Adipose tissue (tissue), 3 donors: ENCODE measurements around the gene B9D1. TPM values are rescaled to one million over a fixed set of nuclear protein-coding genes. Genes with fewer than 3 reads are reported as not detected.
"Not testable (repeated sequence)": the region's sequence is repeated elsewhere in the genome, so short reads cannot be mapped to it uniquely, and the experiment has no call there.

ENCODE experiments used
- H3K27ac ChIP-seq: one replicate; pipeline ENCODE4 v1.5.1; 2013; ENCODE audit warnings: low read depth, low read length
- WGBS, 3 donors: extraction: QIAGEN DNeasy Blood & Tissue Kit; methylation state at CpG; one replicate each; pipeline ENCODE4 v1.1.7; 2013; 5-methylcytosine and 5-hydroxymethylcytosine counted together
- polyA plus RNA-seq, 3 donors: library from polyadenylated mRNA; stranded (reverse); fragments of 200-250 nt; gene quantifications; one replicate each; pipeline ENCODE4 v1.2.3, GENCODE V29; 2013
- donor health status: healthy with polysubstance abuse.
- donor health status: Bipolar disorder and iron deficiency.
- donor health status: healthy.

The B9D1 gene
- polyA plus RNA-seq, 3 donors = 8.1 to 10.6 (median 8.8) TPM

DNA sequence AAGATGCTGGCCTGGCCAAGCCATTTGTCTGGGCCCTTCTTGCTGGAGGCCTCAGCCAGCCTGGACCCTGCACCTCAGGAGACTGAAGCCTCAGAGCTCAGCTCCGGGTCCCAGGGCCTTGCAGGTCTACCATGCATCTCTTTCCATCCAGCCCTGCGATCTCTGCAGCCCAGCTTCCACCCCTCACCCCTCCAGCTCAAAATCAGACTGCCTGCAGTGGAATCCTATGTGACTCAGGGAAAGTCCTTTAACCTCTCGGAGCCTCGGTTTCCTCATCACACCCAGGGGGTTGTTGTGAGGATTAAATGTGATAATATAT, 2.9 kb upstream of the B9D1 start:
- 83 to 91% (median 90%) methylated on average over 4 of the region's 4 CpGs for WGBS, 3 donors
- H3K27ac ChIP-seq = no peak overlapping the region

DNA sequence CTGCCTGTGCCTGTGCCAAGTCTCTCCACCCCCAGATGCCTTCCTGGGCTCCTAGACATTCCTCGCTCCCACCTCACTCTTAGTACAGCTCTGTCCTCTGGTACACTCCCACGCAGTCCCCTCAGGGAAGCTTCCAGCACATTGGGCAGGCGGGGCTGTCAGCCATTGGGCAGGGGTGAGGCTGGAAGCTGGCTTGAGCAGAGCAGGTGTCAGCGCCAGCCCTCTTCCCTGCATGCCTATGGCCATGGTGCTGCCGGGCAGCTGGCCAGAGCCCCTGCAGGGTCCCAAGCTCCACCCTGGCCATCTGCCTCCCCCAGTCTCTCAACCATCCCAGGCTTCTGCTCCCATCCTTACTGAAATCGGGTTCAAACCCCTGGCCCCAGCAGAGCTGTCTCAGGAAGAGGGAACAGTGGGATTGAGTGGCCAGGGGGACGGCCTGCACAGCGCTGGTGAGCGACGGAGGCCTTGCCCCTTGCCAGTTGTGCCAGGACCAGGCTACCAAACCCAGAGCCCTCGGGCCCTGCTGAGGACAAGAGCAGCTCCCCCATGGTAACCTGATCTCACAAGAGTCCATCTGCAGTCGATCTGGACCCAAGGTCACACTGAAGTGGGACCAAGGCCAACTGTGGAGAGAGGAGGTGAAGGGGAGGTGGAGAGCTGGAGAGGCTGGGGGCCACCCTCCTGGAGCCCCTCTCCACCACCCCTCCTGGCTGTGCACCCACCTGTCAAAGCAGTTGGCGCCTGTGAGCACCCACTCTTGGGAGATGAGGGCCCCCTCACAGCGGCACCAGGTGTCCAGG, 2.4 kb upstream of the B9D1 start:
- WGBS, 3 donors = 69 to 88% (median 85%) methylated on average over 14 of the region's 14 CpGs
- no peak overlapping the region for H3K27ac ChIP-seq

DNA sequence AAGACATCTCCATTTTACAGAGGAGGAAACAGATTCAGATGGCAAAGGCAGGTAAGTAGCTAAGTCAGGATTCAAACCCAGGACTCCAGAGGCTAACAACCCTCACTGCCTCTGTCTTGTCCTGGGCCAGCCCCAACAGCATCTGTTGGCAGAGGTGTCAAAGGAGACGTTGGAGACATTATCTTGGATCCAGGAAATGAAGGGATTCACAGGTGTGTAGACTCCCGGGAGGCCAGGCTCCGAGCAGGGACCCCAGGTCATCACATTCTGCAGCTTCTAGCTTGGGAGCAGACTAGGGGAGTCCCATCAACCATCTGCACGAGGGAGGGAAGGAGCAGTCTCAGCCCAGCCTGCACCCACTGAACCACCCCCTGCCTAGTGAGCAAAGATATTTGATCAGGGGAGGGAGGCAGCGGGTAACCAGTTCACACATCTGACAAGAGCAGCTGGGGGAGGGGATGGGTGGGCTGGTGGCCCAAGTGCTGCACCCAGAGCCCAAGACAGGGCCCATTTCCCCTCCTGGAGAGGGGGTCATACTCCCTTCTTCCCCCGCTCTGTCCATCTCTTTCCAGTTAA, 1.0 kb upstream of the B9D1 start:
- 57 to 60% (median 57%) methylated on average over 6 of the region's 6 CpGs for WGBS, 3 donors
- H3K27ac ChIP-seq = no peak overlapping the region

DNA sequence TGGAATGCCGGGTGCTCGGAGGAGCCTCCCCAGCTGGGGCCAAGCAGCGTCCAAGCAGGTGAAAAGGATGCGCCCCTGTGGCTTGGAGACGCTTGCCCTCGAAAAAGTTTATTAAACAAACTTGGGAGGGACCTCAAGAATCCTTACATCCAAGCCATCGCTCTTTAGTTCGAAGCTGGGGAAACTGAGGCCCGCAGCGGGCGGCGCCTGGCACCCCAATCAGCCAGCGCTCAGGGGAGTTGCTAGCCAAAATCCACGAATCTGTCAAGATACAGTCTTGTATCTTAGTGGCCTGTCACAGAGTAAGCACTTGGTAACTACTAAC, 553 bp upstream of the B9D1 start:
- WGBS, 3 donors = 20 to 32% (median 30%) methylated on average over 14 of the region's 14 CpGs
- no peak overlapping the region for H3K27ac ChIP-seq

DNA sequence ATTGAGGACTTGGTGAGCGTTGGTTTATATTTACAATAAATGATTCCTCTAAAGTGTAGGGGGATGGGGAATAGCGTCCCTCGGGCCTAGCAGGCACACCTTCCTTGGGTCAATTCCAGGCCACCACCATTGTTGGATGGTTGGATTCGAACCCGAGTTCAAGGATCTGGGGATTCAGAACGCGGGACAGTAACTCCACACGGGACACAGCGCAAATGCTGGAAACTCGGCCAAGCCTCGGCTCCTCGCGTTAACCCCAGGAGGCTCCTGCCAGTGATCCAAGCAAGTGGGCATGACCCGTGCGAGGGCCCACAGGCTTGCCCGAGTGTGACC, 613 bp downstream of the B9D1 start:
- WGBS, 3 donors = 14 to 23% (median 20%) methylated on average over 16 of the region's 16 CpGs
- H3K27ac ChIP-seq = no peak overlapping the region

DNA sequence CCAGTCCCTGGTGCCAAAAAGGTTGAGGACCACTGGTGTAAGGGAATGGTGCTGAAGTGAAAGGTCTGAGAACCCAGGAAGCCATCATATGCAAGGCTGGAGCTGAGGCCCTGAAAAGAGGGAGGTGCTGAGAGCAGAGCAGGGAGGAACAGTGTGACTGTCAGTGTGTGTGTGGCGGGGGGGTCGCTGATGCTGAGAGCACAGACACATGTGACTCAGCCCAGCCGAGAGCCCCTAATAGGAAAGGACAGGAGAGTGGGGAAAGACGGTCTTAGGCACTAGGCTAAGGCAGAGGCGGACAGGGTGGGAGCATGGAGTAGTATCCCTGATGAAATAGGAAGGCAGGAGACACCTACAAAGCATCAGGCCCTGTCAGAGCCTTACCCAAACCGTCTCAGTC, 1.2 kb downstream of the B9D1 start:
- no peak overlapping the region for H3K27ac ChIP-seq
- WGBS, 3 donors = 67 to 84% (median 76%) methylated on average over 6 of the region's 6 CpGs

DNA sequence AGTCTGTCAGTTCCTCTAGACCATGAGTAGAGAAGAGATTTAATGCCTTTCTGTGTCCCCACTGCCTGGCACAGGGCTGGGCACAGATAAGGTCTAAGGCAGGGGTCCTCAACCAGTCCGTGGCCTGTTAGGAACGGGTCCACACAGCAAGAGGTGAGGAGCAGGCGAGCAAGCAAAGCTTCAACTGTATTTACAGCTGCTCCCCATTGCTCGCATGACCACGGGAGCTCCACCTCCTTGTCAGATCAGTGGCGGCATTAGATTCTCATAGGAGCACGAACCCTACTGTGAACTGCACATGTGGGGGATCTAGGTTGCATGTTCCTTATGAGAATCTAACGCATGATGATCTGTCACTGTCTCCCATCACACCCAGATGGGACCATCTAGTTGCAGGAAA, 1.8 kb downstream of the B9D1 start:
- 92% methylated on average over 8 of the region's 8 CpGs for WGBS, 3 donors
- H3K27ac ChIP-seq = no peak overlapping the region

DNA sequence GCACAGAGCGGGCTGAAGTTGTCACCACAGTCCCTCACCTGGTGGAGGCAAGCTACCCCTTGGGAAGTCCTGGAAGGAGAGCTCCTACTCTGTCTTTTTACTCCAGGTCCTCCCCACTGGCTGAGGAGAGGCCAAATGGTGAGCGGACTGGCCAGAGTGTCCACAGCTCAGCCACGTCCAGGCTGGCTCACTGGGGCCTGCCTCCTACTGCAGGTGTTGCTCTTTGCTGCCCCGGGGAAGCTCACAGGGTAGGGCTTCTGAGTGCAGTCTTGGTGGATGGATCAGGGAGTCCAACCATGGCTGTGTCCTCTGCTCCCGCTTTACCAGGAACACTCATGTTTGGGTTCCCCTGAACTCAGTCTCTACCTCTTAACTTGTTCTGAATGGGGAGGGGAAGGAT, 2.7 kb downstream of the B9D1 start:
- H3K27ac ChIP-seq = no peak overlapping the region
- WGBS, 3 donors = 94 to 98% (median 95%) methylated on average over 5 of the region's 5 CpGs

DNA sequence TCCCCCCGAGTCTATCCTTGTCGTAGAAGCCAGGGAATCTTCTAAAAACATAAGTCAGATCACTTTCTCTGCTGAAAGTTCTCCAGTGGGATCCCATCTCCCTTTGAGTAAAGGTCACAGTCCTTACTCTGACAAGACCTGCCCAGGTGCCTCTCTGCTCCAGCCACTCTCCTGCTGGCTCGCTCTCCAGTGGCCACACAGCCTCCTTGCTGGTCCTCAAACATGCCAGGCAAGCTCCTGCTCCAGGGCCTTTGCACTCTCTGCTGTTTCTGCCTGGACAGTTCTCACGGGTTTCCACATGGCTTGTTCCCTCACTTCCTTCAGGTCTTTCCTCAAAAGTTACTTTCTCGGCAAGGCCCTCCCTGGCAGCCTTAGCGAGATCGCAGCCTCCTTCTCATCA, 3.4 kb downstream of the B9D1 start:
- WGBS, 3 donors = 68 to 83% (median 75%) methylated on average over 7 of the region's 7 CpGs
- H3K27ac ChIP-seq = no peak overlapping the region

DNA sequence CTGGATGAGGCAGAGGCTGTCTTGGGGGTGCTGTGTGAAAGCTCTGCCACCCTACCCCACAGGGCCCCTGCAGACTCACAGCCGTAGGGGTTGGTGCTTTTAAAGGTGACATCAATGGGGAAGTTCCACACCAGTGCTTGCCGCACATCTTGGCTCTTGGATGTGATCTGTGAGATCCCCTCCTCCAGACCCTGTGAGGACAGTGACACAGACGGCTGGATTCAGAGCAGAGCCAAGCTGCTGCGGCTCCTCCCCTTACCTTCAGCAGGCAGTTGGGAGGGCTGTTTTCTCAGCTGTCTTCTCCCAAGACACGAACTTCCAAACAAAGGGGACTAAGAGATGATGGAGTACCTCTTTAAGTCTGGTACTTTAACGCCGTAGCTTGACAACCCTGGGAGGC, 4.8 kb downstream of the B9D1 start:
- no peak overlapping the region for H3K27ac ChIP-seq
- 78 to 82% (median 79%) methylated on average over 7 of the region's 7 CpGs for WGBS, 3 donors

DNA sequence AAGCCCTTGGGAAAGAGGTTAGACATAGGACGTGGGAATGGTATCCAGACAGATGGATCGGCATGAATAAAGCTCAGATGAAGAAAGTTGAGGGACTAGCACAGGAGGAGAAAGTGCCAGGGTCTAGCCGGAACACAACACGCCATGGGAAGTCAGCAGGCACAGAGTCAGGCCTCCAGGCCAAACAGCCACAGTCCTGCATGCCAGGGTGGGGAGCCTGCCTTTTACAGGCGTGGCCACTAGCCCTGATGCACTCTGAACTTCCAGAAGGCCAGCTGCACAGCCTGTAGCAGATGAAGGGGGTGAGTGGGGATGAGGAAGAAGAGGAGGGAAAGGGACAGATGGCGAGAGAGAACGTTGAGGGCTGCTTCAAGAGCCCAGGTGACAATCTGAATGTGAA, 5.2 kb downstream of the B9D1 start:
- 87 to 91% (median 90%) methylated on average over 7 of the region's 7 CpGs for WGBS, 3 donors
- no peak overlapping the region for H3K27ac ChIP-seq

DNA sequence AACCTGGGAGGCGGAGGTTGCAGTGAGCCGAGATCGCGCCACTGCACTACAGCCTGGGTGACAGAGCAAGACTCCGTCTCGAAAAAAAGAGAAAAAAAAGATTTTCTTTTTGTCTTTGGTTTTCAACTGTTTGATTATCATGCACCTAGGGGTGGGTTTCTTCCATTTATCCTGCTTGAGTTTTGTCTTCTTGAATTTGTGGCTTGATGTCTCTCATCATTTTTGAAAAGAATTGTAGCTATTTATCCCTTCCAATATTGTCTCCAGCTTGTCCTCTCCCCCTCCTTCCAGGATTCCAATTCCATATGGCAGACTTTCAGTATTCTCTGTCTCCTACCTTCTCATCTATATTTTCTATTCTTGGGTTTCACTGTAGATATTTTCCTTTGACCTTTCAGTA, 7.8 kb downstream of the B9D1 start:
- WGBS, 3 donors = 80 to 82% (median 81%) methylated on average over 6 of the region's 6 CpGs
- H3K27ac ChIP-seq = no peak overlapping the region

DNA sequence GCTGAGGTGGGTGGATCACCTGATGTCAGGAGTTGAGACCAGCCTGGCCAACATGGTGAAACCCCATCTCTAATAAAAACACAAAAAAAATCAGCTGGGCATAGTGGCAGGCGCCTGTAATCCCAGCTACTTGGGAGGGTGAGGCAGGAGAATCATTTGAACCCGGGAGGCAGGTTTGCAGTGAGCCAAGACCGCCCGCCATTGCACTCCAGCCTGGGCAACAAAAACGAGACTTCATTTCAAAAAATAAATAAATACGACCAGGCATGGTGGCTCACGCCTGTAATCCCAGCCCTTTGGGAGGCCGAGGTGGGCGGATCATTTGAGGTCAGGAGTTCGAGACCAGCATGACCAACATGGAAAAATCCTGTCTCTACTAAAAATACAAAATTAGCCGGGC, 9.1 kb downstream of the B9D1 start:
- not testable (repeated sequence) for H3K27ac ChIP-seq

DNA sequence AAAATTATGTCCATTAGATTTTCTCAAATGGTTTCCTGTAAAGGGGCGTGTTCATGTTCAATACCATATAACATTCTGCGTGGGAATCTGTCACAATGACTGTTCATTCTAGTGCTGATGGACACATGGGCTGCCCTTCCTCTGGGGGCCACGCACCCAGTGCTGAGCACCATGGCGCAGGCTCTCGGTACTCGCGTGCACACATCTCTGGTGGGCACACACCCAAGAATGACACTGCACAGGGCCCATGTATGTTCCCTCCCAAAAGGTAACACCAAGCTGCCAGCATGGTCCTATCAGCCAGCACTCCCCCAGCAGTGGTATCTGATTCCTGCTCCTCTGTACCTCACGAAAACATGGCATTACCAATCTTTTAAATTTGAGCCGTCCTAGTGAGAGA, 13.7 kb downstream of the B9D1 start:
- 95 to 96% (median 95%) methylated on average over 9 of the region's 9 CpGs for WGBS, 3 donors
- H3K27ac ChIP-seq = no peak overlapping the region

More for the DNA sequence above, 9.1 kb downstream of the B9D1 start:
- 95% methylated on average over 11 of the region's 11 CpGs for WGBS, 3 donors

DNA sequence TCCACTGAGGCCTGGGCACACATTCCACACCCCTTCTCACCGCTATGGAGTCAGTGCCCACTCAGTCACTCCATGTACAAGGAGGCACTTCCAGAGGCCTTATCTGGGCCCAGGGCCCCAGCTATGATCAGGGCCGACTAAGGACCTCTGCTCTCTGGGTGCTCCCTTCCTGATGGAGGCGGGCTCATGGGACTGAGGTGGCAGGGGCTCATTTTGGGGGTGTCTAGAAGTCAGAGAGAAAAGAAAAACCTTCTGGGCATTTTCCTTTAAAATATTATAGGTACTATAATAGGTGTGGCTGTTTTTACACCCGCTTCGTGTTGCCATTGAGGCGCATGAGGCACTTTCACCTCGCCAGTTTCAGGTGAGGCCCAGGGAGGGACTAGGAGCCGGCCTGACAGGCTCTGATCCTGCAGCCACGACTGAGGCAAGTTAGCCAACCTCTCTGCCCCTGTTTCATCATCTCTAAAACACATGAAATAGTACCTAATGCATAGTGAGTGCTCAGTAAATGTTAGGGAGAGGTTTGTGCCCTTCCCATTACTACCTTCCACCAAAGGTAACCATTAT, 14.4 kb downstream of the B9D1 start:
- no peak overlapping the region for H3K27ac ChIP-seq
- 85 to 90% (median 89%) methylated on average over 9 of the region's 9 CpGs for WGBS, 3 donors

DNA sequence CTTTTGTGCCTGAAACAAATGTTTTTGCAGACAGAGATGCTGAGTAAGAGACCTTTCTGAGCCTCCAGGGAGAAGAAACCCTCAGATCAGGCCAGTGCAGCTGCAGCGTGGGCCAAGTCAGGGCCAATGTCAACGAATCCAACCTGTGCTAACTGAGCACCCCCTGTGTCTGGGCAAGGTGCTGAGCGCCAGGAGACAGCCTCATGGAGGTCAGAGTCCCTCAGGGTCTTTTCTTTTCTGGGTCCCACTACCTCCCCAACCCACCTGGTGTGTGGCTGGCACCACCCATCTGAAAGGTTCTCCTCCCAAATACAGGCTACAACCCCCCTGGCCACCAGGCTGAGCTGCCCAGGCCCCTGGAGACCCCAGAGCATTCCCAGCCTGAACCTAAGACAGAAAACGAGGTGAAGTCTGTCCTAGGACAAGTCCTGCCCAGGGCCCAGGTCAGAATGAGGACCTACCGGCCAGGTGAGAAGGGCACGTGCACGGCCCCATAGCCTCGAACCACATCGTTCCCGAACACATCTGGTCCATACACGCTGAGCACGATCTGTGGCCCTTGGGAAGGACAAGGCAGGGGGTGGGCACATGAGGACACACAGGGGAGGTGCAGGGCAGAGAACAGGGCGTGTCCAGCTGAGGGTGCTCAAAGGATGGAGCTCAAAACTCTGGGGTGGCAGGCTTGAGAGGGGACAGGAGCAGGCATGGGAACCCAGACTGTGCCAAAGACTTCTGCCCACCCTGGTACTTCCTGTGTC, 15.0 kb downstream of the B9D1 start:
- 85 to 89% (median 88%) methylated on average over 13 of the region's 13 CpGs for WGBS, 3 donors
- H3K27ac ChIP-seq = no peak overlapping the region

DNA sequence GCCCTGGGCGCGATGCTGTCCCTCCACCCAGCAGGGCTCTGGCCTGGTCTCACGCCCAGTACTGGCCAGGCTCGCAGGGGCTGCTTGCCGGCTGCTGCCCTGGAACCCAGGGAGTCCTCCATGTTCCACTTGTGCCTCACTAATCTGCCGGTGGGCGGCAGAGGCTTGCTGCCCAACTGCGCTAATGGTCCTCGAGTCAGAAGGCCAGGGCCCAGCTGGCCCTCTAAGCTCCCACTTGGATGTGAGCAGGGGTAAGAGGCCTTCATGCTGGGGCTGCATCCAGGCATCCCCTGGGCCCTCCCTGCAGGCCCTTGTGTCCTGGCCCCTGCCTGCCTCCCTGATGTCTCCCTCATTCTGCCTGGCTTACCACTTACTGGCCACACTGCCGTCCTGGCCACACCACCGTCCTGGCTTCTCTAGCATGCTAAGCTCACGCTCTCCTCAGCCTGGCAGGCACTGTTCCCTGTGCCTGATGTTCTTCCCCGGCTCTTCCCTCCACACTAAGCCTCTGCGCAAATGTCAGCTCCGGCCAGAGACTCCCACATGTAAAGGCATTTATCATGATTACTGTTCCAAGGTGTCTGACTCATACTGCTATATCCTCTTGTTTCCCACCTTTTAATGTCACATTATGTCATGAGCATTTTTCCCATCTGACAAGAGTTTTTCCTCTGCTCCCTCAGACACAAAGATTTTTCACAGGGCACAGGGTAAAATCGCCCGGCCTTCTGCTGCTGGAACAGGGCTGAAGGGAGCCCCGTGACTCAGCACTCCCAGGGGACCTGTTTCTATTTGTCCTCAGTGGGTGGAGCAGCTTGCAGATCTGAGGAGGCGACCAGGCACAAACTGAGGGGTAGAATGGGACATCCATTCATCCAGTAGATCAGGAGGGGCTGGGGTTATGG, 15.9 kb downstream of the B9D1 start:
- H3K27ac ChIP-seq = no peak overlapping the region
- 46 to 76% (median 55%) methylated on average over 19 of the region's 19 CpGs for WGBS, 3 donors

DNA sequence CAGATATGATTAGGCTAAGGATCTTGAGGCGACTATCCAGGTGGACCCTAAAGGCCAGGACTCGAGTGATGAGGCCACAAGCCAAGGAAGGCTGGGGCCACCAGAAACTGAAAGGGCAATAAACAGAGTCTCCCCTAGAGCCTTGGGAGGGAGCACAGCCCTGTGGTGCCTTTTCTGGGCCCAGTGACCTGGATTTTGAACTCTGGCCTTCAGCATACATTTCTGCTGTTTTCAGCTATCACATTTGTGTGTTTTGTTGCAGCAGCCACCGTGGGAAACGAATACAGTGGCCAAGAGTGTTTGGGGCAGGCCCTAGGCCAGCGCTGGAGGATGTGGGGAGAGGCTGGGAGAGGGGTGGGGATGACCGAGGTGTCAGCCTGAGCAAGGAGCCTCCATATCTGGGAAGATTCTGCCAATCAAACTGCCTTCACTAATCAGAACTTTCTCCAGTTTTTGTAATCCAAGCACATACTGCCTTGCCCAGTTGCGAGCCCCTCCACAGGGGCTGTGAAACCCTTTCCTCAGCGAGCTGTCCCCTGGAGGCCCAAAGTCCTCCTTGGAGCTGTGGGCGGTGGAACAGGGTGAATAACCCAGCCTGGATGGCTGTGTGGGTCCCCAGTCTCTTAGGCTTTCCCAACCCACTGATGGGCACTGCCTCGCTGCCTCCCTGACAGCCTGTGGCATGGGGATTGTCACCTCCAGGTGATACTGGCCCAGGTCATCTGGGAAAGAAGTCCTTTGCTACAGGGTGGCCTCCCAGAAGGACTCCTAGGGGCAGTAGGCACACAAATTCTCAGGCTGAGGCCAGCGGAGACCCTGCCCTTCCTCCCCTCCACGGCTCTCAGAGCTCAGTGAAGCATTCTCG, 16.8 kb downstream of the B9D1 start:
- no peak overlapping the region for H3K27ac ChIP-seq
- 71 to 77% (median 74%) methylated on average over 13 of the region's 13 CpGs for WGBS, 3 donors
